Middle frontal gyrus (tissue), 1 donor: ENCODE data around the gene PEX10.
"Not testable (repeated sequence)": the region's sequence is repeated elsewhere in the genome, so short reads cannot be mapped to it uniquely, and the experiment has no call there.

Source experiments
- DNase-seq: peaks from one replicate; pipeline ENCODE4 v3.0.0-alpha.2; 2015; ENCODE audit warnings: low spot score; ENCODE audit errors: extremely low spot score

Gene PEX10

DNA sequence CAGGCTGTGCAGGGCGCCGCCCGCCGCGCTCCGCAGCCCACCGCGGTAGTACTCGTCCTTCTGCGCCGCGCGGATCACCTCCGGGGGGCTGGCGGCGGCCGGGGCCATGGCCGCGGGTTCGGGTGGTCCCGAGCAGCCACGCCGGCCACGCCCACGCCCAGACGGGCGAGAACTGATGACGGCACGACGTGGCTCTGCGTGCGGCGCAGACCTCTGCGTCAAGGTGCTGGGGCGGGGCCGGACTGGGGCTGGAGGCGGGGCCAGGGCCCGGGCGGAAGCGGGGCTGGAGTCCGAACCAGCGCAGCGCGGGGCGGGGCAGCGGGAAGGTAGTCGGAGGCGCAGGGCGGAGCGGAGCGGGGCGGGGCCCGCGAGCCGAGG is at the start of gene PEX10:
Gene PEX10 (minus strand): TSS at position 170 of the 378 bp plus-strand sequence. CDS start 62 bp downstream, at position 108.
- DNase-seq = peak; percentile 88

GRCh38 chr1:2460996-2461751 is 48.8 kb upstream of the PEX10 start:
- DNase-seq = no peak

GRCh38 chr1:2460203-2460602 is 47.8 kb upstream of the PEX10 start:
- no peak for DNase-seq

- DNase-seq = peak; percentile 62
Measured at GRCh38 chr1:2459757-2460156, 47.4 kb upstream of the PEX10 start.

DNA sequence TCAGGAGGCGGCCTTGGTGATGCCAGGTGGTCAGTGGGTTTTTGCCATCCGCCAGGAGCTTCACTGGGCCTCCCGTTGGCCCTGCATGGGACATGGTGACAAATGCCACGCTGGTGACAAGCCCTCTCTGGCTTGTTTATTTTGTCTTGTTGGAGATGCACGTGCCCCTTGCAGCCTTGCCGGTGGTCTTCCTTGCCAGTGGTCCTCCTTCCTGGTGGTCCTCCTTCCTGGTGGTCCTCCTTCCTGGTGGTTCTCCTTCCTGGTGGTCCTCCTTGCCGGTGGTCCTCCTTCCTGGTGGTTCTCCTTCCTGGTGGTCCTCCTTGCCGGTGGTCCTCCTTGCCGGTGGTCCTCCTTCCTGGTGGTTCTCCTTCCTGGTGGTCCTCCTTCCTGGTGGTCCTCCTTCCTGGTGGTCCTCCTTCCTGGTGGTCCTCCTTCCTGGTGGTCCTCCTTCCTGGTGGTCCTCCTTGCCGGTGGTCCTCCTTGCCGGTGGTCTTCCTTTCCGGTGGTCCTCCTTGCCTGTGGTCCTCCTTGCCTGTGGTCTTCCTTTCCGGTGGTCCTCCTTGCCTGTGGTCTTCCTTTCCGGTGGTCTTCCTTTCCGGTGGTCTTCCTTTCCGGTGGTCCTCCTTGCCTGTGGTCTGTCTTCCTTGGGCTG is 46.9 kb upstream of the PEX10 start:
- DNase-seq = not testable (repeated sequence)

- no peak for DNase-seq
Measured at GRCh38 chr1:2458687-2459086, 46.3 kb upstream of the PEX10 start.

DNA sequence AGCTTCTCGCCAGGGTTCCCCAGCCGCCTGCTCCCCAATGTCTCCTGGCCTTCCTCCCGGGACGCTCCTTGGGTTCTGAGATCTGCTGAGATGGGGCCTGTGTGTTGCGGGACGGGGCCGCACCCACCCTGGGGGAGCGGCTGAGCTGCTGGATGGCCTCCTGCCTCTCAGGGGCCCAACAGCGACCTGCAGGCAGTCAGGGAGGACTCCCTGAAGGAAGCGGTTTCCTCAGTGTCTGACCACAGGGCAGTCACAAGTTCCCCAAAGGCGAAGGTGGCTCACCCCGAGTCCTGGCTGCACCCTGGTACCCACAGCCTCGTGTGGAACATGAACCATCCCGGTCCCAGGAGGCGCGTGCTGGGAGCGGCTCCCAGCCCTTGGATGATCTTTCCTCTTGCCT is 45.1 kb upstream of the PEX10 start:
- DNase-seq = no peak

DNA sequence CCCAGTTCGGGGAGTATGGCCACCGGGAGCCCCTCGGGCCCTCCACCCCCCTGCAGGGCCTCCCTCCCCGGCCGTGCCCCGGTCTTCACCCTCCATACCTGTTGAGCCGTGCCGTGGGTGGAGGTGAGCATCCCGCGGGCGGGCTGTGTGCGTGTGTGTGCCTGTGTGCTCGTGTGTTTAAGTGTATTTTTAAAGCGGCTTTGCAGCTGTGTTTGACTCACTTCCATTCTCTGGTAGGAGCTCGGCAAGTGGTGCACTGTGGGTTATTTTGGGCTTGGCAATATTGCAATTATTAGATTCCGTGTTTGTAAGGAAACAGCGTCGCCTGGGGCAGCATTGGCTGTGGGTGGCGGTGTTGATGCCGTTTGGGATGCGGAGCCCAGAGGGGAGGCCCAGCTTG is 43.4 kb upstream of the PEX10 start:
- no peak for DNase-seq

- no peak for DNase-seq
Measured at GRCh38 chr1:2454227-2454626, 41.9 kb upstream of the PEX10 start.

- DNase-seq = no peak
Measured at GRCh38 chr1:2452932-2453315, 40.6 kb upstream of the PEX10 start.

- DNase-seq = no peak
Measured at GRCh38 chr1:2452201-2452931, 40.0 kb upstream of the PEX10 start.

- no peak for DNase-seq
Measured at GRCh38 chr1:2451741-2452140, 39.4 kb upstream of the PEX10 start.

DNA sequence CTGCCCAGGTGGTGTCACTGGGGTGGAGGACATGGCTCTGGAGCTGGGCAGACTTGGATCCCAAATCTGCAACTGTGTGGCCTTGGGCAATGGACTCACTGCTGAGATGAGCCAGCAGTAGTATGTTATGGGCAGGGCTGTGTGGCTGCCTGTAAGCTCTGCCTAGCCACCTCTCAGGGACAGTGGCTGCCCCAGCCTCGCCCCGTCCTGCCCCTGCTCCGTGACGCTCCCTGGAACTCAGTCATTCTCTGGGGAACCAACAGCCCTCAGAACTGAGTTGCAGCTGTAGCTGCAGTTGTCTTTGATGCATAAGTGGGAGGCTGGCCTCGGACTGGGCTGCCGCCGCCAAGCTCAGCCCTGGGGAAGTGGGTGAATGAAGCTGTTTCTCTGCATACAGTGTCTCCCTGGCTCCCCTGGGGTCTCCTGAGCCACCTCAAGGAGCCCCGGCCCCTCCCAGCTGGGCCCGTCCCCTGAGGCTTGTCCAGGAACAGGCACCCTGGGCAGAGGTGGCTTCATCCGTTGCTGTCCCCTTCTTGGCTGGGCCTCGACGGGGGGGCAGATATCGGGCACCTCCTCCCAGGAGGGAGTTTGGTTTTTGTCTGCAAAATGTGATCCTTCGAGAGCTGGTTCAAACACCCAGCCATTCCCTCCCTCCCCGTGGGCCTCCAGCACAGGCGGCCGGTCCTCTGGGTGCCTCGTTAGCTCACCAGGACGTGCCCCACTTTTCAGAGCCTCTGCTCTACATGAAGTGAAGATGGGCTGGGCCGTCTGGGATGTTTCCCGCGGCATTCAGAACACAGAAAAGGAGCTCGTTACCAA is 37.5 kb upstream of the PEX10 start:
- DNase-seq = peak; percentile 36

DNA sequence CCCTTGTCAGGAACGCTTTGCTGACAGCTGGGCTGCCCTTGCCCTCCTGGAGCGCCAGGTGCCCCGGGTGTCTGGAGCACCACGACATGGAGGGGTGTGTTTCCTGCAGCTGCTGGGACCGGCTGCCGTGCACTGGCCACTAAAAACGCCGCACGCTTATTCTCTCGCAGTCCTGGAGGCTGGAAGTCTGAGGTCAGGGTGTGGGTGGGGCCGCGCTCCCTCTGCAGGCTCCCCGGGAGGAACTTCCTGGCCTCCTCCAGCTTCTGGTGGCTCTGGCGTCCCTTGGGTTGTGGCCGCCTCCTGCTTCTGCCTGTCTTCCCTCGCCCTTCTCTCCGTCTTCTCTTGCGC is 35.7 kb upstream of the PEX10 start:
- DNase-seq = no peak

DNA sequence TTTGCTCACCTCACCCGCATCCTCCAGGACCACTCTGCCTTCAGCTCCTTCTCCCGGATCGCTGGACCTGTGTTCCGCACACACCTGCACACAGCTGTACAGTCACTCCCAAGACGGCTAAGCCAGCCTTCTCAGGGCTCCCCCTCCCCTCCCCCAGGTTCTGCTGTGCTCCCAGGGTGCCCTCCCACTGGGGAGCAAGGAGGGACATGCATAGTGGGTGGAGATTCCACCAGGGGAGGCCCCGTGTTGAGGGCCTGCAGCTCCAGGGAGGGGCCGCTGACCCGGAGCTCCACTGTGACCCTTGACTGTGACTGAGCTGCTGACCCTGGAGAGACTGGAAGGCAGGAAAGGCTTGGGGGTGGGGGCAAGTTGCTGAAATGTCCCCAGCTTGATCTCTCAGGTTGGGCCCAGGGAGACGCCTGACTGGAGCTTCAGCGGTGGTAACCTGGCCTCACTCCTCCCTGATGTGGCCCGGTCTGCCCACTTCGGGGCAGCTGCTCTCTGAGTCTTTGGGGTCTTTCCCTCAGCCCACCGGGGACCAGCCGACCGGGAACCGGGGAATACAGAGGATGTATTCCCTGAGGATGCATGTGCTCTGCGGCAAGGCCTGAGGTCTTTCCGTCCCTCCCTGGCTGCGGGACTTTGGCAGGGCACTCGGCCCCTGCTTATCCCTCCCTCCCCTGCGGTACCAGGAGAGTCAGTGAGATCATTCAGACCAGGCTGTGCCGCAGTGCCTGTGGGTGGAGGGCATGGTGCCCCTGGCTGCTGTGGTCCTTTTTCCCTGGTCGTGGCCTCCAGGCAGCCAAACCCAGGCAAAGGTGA is 35.1 kb upstream of the PEX10 start:
- DNase-seq = no peak

DNA sequence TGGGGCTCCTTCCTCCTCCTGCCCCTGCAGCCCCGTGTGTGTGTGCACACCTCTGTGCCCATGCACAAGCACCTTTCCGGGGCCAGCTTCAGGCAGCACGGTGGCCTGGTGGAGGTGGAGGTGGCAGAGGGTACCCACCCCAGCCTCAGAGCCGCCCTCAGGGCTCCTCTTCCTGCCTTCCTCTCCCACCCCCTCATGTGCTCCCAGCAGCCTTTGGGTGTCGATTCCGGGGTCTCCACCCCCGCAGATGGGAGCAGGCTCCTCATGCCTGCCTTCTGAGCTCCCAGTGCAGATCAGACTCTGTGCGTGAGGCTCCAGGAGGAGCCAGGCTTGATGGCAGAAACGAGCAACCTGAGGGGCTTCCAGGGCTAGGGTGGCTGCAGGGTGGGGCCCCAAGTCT is 34.5 kb upstream of the PEX10 start:
- no peak for DNase-seq

DNA sequence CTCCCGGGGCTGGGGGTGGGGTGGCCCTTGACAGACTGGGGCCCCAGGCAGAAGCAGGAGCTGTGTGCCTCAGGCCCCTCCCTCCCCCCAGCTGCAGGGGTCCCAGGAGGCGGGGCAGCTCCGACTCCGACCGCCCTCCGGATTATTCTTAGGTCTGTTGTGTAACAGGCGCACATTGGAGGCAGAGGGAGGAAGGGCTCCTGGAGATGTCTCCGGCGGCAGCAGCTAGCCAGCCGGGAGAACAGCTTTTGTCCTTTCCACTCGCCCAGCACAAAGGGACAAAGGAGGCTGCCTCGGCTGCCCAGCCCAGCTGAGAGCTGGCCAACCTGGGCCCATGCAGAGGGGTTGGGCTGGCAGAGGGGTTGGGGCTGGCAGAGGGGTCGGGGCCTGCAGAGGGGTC is 34.0 kb upstream of the PEX10 start:
- DNase-seq = peak; percentile 50

DNA sequence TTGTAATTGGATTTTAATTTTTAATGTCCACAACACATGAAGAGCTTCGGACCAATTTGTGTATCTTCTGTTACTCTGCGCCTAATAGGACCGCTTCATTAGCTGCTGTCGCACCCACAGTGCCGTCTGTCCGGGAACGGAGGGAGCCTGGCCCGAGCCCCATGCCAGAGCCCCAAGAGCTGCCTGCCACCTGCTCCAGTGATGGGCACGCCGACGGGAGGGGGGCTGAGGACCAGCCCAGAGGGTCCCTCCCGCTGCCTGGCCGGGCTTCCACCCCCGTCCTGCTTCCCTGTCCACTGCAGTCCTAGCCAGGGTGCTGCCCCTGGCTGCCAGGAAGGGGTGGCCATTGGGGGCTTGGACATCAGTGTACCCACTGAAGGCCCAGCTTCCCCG is 33.5 kb upstream of the PEX10 start:
- DNase-seq = no peak

DNA sequence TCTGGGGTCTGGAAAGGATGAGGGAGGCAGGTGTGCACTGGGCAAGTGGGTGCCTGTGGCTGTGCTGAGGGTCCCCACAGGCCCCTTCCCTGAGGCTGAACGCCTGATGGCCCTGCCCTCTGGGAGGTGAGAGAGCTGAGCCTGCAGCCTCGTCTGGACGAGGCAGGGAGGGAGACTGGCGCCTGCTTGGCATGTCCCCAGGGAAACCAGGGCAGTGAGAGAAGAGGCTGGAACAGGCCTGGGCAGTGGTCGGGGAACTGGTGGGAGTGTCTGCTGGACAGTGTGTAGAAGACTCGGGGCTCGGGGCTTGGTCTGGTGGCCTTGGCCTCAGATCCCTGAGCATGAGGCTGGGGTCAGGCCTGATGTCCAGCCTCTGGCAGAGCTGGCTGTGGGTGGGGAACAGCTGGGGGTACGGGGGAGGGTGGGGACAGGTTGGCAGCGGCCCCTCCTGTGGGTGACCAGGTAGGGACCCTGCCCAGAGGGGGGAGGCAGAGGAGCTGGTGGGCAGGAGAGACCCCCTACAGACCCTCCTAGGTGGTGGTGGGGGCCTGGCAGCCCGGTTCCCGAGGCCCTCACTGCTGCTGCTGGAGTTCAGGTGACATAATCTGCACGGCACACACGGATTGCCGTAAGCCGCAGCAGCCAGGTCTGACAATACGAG is 32.9 kb upstream of the PEX10 start:
- no peak for DNase-seq

GRCh38 chr1:2444138-2444591 is 31.8 kb upstream of the PEX10 start:
- no peak for DNase-seq
